H1 (cell line): ENCODE data around the gene LY6G6F. TPM values are rescaled to one million over a fixed set of nuclear protein-coding genes. Genes with fewer than 3 reads are reported as not detected.

Experiments used
- ASH2L ChIP-seq: fragments of 200-600, 300-600 bp; sonication (generic); IDR thresholded peaks from one replicate; pipeline ENCODE4 v1.7.1; 2017; ENCODE audit warnings: low read length
- BCL11A ChIP-seq, 2 experiments: IDR thresholded peaks; one replicate each; pipeline ENCODE4 v1.6.1; 2011; ENCODE audit warnings: low read depth in 2 of 2, low read length in 2 of 2, mild to moderate bottlenecking in 2 of 2
- BRCA1 ChIP-seq: IDR thresholded peaks from 2 replicates; pipeline ENCODE4 v1.6.1; 2012; ENCODE audit warnings: low read depth, low read length, improper control_type of control experiment
- CBX5 ChIP-seq: fragments of 300-800, 300-1000 bp; sonication (generic); IDR thresholded peaks from 2 replicates; pipeline ENCODE4 v1.7.1; 2016; ENCODE audit warnings: antibody characterized with exemption, low read length, low read depth
- CEBPB ChIP-seq: IDR thresholded peaks from 2 replicates; pipeline ENCODE4 v1.6.1; 2012; ENCODE audit warnings: low read depth, low read length
- CREB1 ChIP-seq: IDR thresholded peaks from 2 replicates; pipeline ENCODE4 v1.6.1; 2012; ENCODE audit warnings: inconsistent platforms
- EZH2 ChIP-seq: fragments of 200-600 bp; sonication (generic); IDR thresholded peaks from 2 replicates; pipeline ENCODE4 v1.7.1; 2012; ENCODE audit warnings: low read depth, mild to moderate bottlenecking, moderate library complexity, low read length, inconsistent platforms; ENCODE audit not compliant: severe bottlenecking
- HDAC2 ChIP-seq, 2 experiments: fragments of 300-600 bp in 1 of 2; sonication (generic) in 1 of 2; IDR thresholded peaks; 2 replicates each; pipeline ENCODE4 v1.6.1; 2011 to 2012; ENCODE audit warnings: low read depth in 2 of 2, low read length in 2 of 2, mild to moderate bottlenecking in 2 of 2, moderate library complexity in 2 of 2, borderline replicate concordance in 1 of 2, inconsistent platforms in 1 of 2
- JUND ChIP-seq: IDR thresholded peaks from 2 replicates; pipeline ENCODE4 v1.6.1; 2011; ENCODE audit warnings: mild to moderate bottlenecking, improper control_type of control experiment, low read length
- KDM1A ChIP-seq: fragments of 200-600, 300-600 bp; sonication (generic); IDR thresholded peaks from 2 replicates; pipeline ENCODE4 v1.7.1; 2016; ENCODE audit warnings: mild to moderate bottlenecking, low read length, borderline replicate concordance
- PHF8 ChIP-seq: fragments of 200-600 bp; sonication (generic); conservative IDR thresholded peaks from 2 replicates; pipeline ENCODE4 v1.7.1; 2012; ENCODE audit warnings: low read depth, mild to moderate bottlenecking, inconsistent platforms, low read length, moderate library complexity
- RAD21 ChIP-seq, 2 experiments: IDR thresholded peaks in 1 of 2; conservative IDR thresholded peaks in 1 of 2; 2 replicates each; pipeline ENCODE4 v1.6.1; 2011; ENCODE audit warnings: low read depth in 2 of 2, low read length in 2 of 2, improper control_type of control experiment in 1 of 2, inconsistent platforms in 1 of 2, mild to moderate bottlenecking in 1 of 2, moderate library complexity in 1 of 2
- SIN3A ChIP-seq, 2 experiments: IDR thresholded peaks in 1 of 2; conservative IDR thresholded peaks in 1 of 2; 2 replicates each; pipeline ENCODE4 v1.6.1; 2011 to 2012; ENCODE audit warnings: low read length in 2 of 2, improper control_type of control experiment in 1 of 2, low read depth in 1 of 2, mild to moderate bottlenecking in 1 of 2
- SRF ChIP-seq: IDR thresholded peaks from 2 replicates; pipeline ENCODE4 v1.6.1; 2011; ENCODE audit warnings: mild to moderate bottlenecking, low read depth, low read length, moderate library complexity
- TEAD4 ChIP-seq: IDR thresholded peaks from 2 replicates; pipeline ENCODE4 v1.6.1; 2012; ENCODE audit warnings: low read depth, low read length, inconsistent platforms, mixed read lengths
- YY1 ChIP-seq: IDR thresholded peaks from 2 replicates; pipeline ENCODE4 v1.6.1; 2011; ENCODE audit warnings: low read depth, mild to moderate bottlenecking, low read length
- polyA plus RNA-seq, 7 experiments: library from polyadenylated mRNA; depleted of rRNA in 3 of 7; stranded (reverse) in 5 of 7; unstranded in 2 of 7; fragments of >200 nt in 5 of 7; fragments of 200-250 nt in 2 of 7; gene quantifications; 1 replicate in 5 of 7; 2 replicates in 1 of 7; 4 replicates in 1 of 7; pipeline versions ENCODE4 v1.2.1 to v1.2.3, GENCODE V29; 2011 to 2013; ENCODE audit warnings: missing spikeins in 2 of 7, mixed read lengths in 2 of 7
- total RNA-seq: library from RNA; stranded (reverse); fragmentation: NEBNext Ultra II Directional; extraction: Animal tissue kit (Norgen Biotek cat#: 25700); gene quantifications from 2 replicates; pipeline ENCODE4 v1.2.1, GENCODE V29; 2021
- TF ChIP-seq, protein P1 (sequence below), 3 experiments: IDR thresholded peaks; 1 replicate in 2 of 3; 2 replicates in 1 of 3; pipeline versions ENCODE4 v1.5.1 to v1.6.1; 2011; ENCODE audit warnings: low read length in 3 of 3, mild to moderate bottlenecking in 3 of 3, inconsistent platforms in 2 of 3, low read depth in 1 of 3, moderate library complexity in 1 of 3; ENCODE audit not compliant: insufficient read depth in 1 of 3; ENCODE audit errors: control extremely low read depth in 1 of 3

The LY6G6F gene
- total and polyA plus RNA-seq, 2 of the 8 experiments (the other 6 are each of a cell fraction or from before 2014, with no cell fraction given) = not detected

DNA sequence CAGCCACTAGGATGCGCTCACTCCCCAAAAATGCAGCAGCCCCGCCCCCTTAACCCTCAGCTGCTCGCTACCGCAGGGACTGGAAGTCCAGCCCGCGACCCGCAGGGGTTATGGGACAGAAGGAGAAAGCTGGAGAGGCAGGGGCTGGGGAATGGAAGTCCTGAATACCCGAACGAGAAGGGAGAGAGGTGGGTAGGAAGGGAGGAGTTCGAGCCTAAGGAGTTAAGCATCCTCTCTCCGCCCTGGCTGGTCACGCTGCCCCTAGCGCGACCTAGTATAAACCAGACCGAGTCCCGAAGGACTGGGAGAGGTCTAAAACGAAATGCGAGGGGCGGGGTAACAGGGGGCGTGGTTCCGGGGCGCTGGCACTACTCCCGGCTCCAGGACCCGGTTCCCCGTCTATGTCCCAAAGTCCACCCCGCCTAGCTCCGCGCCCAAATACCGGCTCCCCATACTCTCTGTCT, 22.9 kb downstream of the LY6G6F start (continued):
- TF ChIP-seq PHF8 = peak; percentile 62; the same call in 1 of the 2 replicates
- peak; percentile 73 for TF ChIP-seq TEAD4
- peak; percentile 62 for TF ChIP-seq ASH2L
- TF ChIP-seq SRF = no peak
- TF ChIP-seq CREB1 = peak; percentile 32; the same call in 1 of the 2 replicates
- TF ChIP-seq KDM1A = no peak
- TF ChIP-seq EZH2 = no peak
- no peak for TF ChIP-seq CEBPB
- TF ChIP-seq, protein P1, sequence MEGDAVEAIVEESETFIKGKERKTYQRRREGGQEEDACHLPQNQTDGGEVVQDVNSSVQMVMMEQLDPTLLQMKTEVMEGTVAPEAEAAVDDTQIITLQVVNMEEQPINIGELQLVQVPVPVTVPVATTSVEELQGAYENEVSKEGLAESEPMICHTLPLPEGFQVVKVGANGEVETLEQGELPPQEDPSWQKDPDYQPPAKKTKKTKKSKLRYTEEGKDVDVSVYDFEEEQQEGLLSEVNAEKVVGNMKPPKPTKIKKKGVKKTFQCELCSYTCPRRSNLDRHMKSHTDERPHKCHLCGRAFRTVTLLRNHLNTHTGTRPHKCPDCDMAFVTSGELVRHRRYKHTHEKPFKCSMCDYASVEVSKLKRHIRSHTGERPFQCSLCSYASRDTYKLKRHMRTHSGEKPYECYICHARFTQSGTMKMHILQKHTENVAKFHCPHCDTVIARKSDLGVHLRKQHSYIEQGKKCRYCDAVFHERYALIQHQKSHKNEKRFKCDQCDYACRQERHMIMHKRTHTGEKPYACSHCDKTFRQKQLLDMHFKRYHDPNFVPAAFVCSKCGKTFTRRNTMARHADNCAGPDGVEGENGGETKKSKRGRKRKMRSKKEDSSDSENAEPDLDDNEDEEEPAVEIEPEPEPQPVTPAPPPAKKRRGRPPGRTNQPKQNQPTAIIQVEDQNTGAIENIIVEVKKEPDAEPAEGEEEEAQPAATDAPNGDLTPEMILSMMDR (IDR thresholded peaks at IDR 0.05; ENCODE audit: control extremely low read depth in 1 of 3, insufficient read depth in 1 of 3, low read depth in 1 of 3, low read length in 3 of 3) = peak in 2 of 3 experiments; percentile 86 to 87; a peak in 3 of 4 replicates
- no peak for TF ChIP-seq CBX5
- 0 out of 2 replicates have a peak, but pooled peaks have one; percentile 39 for TF ChIP-seq YY1
- no peak for TF ChIP-seq BCL11A (IDR thresholded peaks at IDR 0.05; ENCODE audit: low read depth in 2 of 2, low read length in 2 of 2)
- no peak for TF ChIP-seq BRCA1
- peak; percentile 83 to 90 for TF ChIP-seq RAD21 (IDR thresholded peaks at IDR 0.05 in 1 of 2, conservative IDR thresholded peaks at IDR 0.05 in 1 of 2; ENCODE audit: low read depth in 2 of 2, low read length in 2 of 2)
- peak; percentile 87 to 96; a peak in 3 of 4 replicates for TF ChIP-seq SIN3A (conservative IDR thresholded peaks at IDR 0.05 in 1 of 2, IDR thresholded peaks at IDR 0.05 in 1 of 2; ENCODE audit: low read depth in 1 of 2, low read length in 2 of 2)
- TF ChIP-seq JUND = peak; percentile 77; the same call in 1 of the 2 replicates
- TF ChIP-seq HDAC2 (IDR thresholded peaks at IDR 0.05; ENCODE audit: borderline replicate concordance in 1 of 2, low read depth in 2 of 2, low read length in 2 of 2) = peak in 1 of 2 experiments; percentile 85; a peak in 1 of 4 replicates
